C4-2B (cell line): ENCODE measurements around the gene TRMT44.

ENCODE experiments used
- ZFX ChIP-seq: fragments of 450-650 bp; IDR thresholded peaks from 2 replicates; pipeline ENCODE4 v1.6.1; 2017
- TF ChIP-seq, protein P1 (sequence below): fragments of 450-650 bp; conservative IDR thresholded peaks from 2 replicates; pipeline ENCODE4 v1.5.1; 2017; ENCODE audit warnings: mild to moderate bottlenecking

DNA sequence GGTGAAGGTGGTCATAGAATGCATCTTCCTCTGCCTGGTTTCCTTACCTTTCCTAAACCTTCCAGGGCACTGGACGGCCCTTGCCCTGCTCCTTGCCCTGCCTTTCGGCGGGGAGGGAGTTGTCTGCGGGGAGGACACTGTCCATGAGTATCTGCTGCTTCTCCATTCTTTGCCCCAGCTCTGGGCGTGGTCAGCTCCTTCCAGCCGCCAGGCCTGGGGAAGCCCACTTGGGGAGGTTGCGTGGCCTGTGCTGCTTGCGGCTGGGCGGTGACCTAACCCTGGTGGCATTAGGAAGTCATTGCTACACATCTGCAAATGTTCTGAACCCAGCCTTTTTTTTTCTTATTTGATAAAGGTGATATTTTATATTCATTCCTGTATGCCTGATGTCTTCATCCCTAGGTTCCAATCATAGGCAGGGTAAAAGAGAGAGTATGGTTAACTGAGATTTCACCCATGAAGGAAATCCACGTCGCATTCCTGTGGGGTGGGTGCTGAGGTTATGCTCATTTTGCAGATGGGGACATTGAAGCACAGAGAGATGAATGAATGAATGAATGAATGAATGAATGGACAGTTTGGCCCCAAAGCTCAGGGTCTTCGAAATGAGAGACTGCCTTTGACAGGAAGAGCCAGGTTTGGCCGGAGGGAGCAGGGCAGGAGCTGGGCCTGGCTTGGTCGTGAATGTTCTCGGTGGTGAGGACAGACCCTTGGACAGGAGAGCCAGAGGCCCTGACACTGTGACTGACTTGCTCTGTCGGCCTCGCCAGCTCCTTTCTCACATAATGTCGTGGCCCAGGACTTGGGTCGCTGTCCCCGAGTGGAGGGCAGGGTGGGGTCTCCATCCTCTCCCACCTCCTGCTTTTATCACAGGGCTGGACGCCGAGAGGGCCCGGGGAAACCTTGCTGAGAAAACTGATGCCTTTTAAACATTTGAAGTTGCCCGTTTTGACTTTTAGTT is 81.9 kb downstream of the TRMT44 start:
- TF ChIP-seq, protein P1, sequence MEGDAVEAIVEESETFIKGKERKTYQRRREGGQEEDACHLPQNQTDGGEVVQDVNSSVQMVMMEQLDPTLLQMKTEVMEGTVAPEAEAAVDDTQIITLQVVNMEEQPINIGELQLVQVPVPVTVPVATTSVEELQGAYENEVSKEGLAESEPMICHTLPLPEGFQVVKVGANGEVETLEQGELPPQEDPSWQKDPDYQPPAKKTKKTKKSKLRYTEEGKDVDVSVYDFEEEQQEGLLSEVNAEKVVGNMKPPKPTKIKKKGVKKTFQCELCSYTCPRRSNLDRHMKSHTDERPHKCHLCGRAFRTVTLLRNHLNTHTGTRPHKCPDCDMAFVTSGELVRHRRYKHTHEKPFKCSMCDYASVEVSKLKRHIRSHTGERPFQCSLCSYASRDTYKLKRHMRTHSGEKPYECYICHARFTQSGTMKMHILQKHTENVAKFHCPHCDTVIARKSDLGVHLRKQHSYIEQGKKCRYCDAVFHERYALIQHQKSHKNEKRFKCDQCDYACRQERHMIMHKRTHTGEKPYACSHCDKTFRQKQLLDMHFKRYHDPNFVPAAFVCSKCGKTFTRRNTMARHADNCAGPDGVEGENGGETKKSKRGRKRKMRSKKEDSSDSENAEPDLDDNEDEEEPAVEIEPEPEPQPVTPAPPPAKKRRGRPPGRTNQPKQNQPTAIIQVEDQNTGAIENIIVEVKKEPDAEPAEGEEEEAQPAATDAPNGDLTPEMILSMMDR: no peak
- TF ChIP-seq ZFX: no peak
